CD4-positive, CD25-positive, alpha-beta regulatory T cell (primary cell): Measurements from ENCODE around the gene ESRRG. TPM values are rescaled to one million over a fixed set of nuclear protein-coding genes. Genes with fewer than 3 reads are reported as not detected.
"Not testable (repeated sequence)": the region's sequence is repeated elsewhere in the genome, so short reads cannot be mapped to it uniquely, and the experiment has no call there.

Experiments used
- ATAC-seq, 2 donors: fragments of 150-1000 bp; cut with Tn5 transposase; one replicate each; pipeline ENCODE4 v1.10.0; 2021; ENCODE audit warnings: low read depth in 2 of 2, moderate number of reproducible peaks in 2 of 2, moderate library complexity in 1 of 2
- DNase-seq, 3 donors: peaks; one replicate each; pipeline versions ENCODE4 v3.0.0 to v3.0.0-alpha.2; 2012 to 2022; ENCODE audit warnings: mixed read lengths in 1 of 3
- H3K27ac ChIP-seq: one replicate; pipeline ENCODE4 v1.7.0; 2013; ENCODE audit warnings: mild to moderate bottlenecking, low read length; ENCODE audit not compliant: insufficient read depth, poor library complexity, severe bottlenecking
- H3K27me3 ChIP-seq: one replicate; pipeline ENCODE4 v1.7.0; 2013; ENCODE audit warnings: low read length; ENCODE audit not compliant: control insufficient read depth, insufficient read depth
- H3K36me3 ChIP-seq: one replicate; pipeline ENCODE4 v1.7.0; 2013; ENCODE audit warnings: mild to moderate bottlenecking, low read length, moderate library complexity; ENCODE audit not compliant: control insufficient read depth, insufficient read depth
- H3K4me1 ChIP-seq: 2 replicates; pipeline ENCODE4 v1.7.0; 2013; ENCODE audit warnings: mild to moderate bottlenecking, low read length; ENCODE audit not compliant: insufficient read depth, control insufficient read depth, poor library complexity, severe bottlenecking
- H3K4me3 ChIP-seq: one replicate; pipeline ENCODE4 v1.7.0; 2013; ENCODE audit warnings: low read depth, mild to moderate bottlenecking, low read length, moderate library complexity
- H3K9me3 ChIP-seq, 2 experiments: 1 replicate in 1 of 2; 2 replicates in 1 of 2; pipeline ENCODE4 v1.7.0; 2013; ENCODE audit warnings: low read length in 2 of 2, mild to moderate bottlenecking in 1 of 2, moderate library complexity in 1 of 2; ENCODE audit not compliant: control insufficient read depth in 2 of 2
- H3K27ac Mint-ChIP-seq, 3 donors: one replicate each; pipeline ENCODE4 v1.8.0; 2020 to 2022; ENCODE audit warnings: mild to moderate bottlenecking in 3 of 3, mixed read lengths in 3 of 3, moderate library complexity in 2 of 3
- H3K27me3 Mint-ChIP-seq: one replicate; pipeline ENCODE4 v1.8.0; 2022; ENCODE audit warnings: mild to moderate bottlenecking, mixed read lengths
- H3K36me3 Mint-ChIP-seq: one replicate; pipeline ENCODE4 v1.8.0; 2020; ENCODE audit warnings: mixed read lengths
- H3K4me1 Mint-ChIP-seq, 4 donors: one replicate each; pipeline ENCODE4 v1.8.0; 2020 to 2022; ENCODE audit warnings: mixed read lengths in 4 of 4, mild to moderate bottlenecking in 1 of 4
- H3K4me3 Mint-ChIP-seq, 4 donors: one replicate each; pipeline ENCODE4 v1.8.0; 2020 to 2022; ENCODE audit warnings: mild to moderate bottlenecking in 4 of 4, mixed read lengths in 4 of 4, moderate library complexity in 3 of 4
- H3K9me3 Mint-ChIP-seq, 7 donors: one replicate each; pipeline ENCODE4 v1.8.0; 2020 to 2022; ENCODE audit warnings: mixed read lengths in 7 of 7, mild to moderate bottlenecking in 3 of 7, moderate library complexity in 2 of 7
- polyA plus RNA-seq, 4 donors: library from polyadenylated mRNA; unstranded; fragments of 300-500 nt; fragmentation: Illumina TruSeq; gene quantifications; one replicate each; pipeline ENCODE4 v1.2.3, GENCODE V29; 2021
- total RNA-seq: library from RNA; stranded (reverse); gene quantifications from one replicate; pipeline ENCODE4 v1.2.3, GENCODE V29; 2022

The ESRRG gene
- total and polyA plus RNA-seq, 5 donors from 2014 or later, result not detected

DNA sequence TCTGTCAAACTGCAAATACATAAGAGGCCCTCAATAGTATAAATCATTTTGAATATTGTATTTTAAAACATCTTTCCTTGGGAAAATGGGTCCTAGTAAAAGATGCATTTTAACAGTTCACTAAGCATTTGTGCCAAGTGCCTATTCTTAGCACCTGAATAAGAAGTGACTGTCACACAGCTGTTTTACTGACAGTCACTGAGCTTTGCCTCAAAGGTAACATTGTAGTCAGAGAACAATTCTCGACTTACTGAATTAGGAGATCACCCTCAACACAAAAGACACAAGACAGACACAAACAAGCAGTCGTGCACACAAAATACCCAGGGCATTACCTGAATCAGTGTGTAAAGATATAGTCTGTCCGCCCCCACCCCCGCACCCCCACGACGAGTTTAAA is 408 bp downstream of the ESRRG start:
- Histone ChIP-seq H3K4me3 (no peak overlapping the region), H3K27me3 (peaks cover 2% of the 10 kb centered on the region), H3K27ac (no peak overlapping the region), H3K36me3 (no peaks in the 10 kb centered on the region), H3K4me1 (no peaks in the 10 kb centered on the region), H3K9me3 (no peaks in the 10 kb centered on the region)
- H3K9me3 Mint-ChIP-seq, result peaks cover 0 to 2% (median 2%) of the 10 kb centered on the region in 7 donors
- H3K36me3 Mint-ChIP-seq, result no peaks in the 10 kb centered on the region
- H3K27me3 Mint-ChIP-seq, result no peaks in the 10 kb centered on the region
- no peak overlapping the region for H3K4me3 Mint-ChIP-seq
- no peaks in the 10 kb centered on the region for H3K4me1 Mint-ChIP-seq
- no peak overlapping the region for H3K27ac Mint-ChIP-seq
- DNase-seq (no peak), ATAC-seq (no peak)

DNA sequence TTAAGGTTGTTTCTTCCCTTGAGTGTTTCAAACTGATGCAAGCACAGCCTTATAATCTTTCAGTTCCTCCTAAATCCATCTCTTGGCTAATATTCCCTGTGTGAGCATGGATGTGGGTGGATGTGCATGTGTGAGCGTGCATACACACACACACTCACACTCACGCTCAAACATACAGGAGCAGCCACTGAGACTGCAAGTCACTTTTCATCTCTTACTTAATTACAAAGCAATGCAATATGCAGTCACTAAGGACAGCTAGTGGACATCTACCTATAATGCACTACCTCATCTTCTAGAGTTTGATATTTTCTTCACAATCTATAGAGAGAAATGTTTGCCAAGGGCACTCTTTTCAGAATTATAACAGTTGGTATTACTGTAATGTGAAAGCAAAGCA is 1.4 kb downstream of the ESRRG start:
- Histone ChIP-seq H3K36me3 (no peaks in the 10 kb centered on the region), H3K9me3 (no peaks in the 10 kb centered on the region), H3K27ac (no peak overlapping the region), H3K4me3 (no peak overlapping the region), H3K27me3 (peaks cover 2% of the 10 kb centered on the region), H3K4me1 (no peaks in the 10 kb centered on the region)
- ATAC-seq (no peak), DNase-seq (no peak)
- Mint-ChIP-seq H3K27me3 (no peaks in the 10 kb centered on the region), H3K27ac (no peak overlapping the region), H3K36me3 (no peaks in the 10 kb centered on the region), H3K9me3 (peaks cover 0 to 2% (median 0%) of the 10 kb centered on the region in 7 donors), H3K4me3 (no peak overlapping the region), H3K4me1 (no peaks in the 10 kb centered on the region)

DNA sequence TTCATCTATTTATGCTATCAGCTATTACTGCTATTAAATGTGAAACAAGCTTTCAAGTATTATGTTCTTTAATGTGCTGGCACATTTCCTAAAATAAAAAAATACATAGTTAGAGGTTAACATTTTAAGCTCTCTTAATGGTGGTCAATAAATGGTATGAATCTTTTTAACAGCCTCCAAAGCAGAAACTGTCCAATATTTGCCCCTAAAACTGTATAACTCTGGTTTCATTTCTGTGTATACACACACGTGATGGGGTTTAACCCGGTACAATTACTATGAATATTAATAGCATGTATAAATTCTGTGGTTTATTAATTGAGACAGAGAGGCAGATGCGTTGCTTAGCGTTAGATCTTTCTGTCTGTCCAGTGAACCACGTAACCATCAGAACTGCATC is 2.2 kb downstream of the ESRRG start:
- no peak overlapping the region for H3K4me3 Mint-ChIP-seq
- Histone ChIP-seq H3K9me3 (no peaks in the 10 kb centered on the region), H3K4me3 (no peak overlapping the region), H3K36me3 (no peaks in the 10 kb centered on the region), H3K4me1 (no peaks in the 10 kb centered on the region), H3K27me3 (peaks cover 2% of the 10 kb centered on the region), H3K27ac (no peak overlapping the region)
- ATAC-seq (no peak), DNase-seq (no peak)
- no peaks in the 10 kb centered on the region for H3K4me1 Mint-ChIP-seq
- H3K27ac Mint-ChIP-seq, result no peak overlapping the region
- peaks cover 0 to 2% (median 0%) of the 10 kb centered on the region in 7 donors for H3K9me3 Mint-ChIP-seq
- no peaks in the 10 kb centered on the region for H3K36me3 Mint-ChIP-seq
- H3K27me3 Mint-ChIP-seq, result no peaks in the 10 kb centered on the region

DNA sequence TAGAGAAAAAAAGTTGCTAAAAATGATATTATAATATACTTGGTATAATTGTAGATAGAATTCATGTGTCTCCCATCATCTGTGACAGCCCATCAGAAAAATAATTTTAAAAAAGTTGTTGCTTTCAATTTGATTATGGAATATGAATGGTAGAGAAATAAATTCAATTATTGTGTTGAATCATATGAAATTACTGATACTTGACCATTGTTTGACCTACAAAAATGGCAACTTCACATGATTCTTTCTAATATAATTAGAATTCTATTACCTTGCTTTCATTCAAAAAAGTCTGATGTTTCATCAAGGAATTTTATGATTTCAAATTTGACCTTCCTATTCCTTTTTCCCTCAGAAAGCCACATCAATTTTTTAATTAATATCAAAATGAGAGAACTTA is 11.5 kb downstream of the ESRRG start:
- Histone ChIP-seq H3K9me3 (no peaks in the 10 kb centered on the region), H3K36me3 (no peaks in the 10 kb centered on the region), H3K4me1 (no peaks in the 10 kb centered on the region), H3K4me3 (no peak overlapping the region), H3K27me3 (no peaks in the 10 kb centered on the region), H3K27ac (no peak overlapping the region)
- Mint-ChIP-seq H3K4me3 (no peak overlapping the region), H3K4me1 (no peaks in the 10 kb centered on the region), H3K27ac (no peak overlapping the region), H3K36me3 (no peaks in the 10 kb centered on the region), H3K27me3 (no peaks in the 10 kb centered on the region), H3K9me3 (peaks cover 0 to 5% (median 1%) of the 10 kb centered on the region in 7 donors)
- no peak for ATAC-seq
- DNase-seq, result no peak

DNA sequence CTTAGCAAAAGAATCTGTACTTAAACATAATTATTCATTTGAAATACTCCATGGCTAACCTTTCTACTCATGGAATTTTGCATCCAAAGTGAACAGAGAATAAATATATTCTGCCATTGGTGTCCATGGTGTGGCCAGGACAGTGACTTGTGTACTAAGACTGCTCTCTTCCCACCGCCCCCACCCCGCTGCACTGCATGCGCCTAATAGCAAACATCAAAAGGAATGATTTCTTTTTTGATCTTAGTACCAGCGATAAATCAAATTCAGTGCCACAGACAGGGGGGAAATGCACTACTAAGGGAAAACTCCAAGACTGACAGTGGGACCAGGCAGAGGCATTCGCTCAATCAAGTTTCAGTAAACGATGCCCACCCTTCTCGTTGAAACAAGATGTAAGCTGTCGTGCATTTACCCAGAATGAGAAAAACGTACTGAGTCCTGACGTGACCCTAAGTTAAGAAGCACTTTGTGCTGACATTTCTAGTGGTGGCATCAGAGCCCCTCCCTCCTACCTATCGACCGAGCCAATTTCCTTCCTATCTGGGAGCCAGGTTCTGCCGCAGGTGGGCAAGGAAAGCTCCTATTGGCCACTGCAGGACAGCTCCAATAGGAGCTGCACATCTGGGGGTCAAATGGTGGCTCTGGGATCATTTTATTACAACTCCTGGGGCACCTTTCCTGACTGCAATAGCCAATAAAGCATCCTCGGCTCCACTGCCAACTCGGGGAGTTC is 12.5 kb downstream of the ESRRG start:
- Histone ChIP-seq H3K36me3 (no peaks in the 10 kb centered on the region), H3K27me3 (no peaks in the 10 kb centered on the region), H3K27ac (no peak overlapping the region), H3K9me3 (no peaks in the 10 kb centered on the region), H3K4me3 (no peak overlapping the region), H3K4me1 (no peaks in the 10 kb centered on the region)
- peaks cover 0 to 5% (median 2%) of the 10 kb centered on the region in 7 donors for H3K9me3 Mint-ChIP-seq
- ATAC-seq, result no peak
- no peaks in the 10 kb centered on the region for H3K27me3 Mint-ChIP-seq
- no peaks in the 10 kb centered on the region for H3K4me1 Mint-ChIP-seq
- no peak overlapping the region for H3K27ac Mint-ChIP-seq
- DNase-seq, result no peak
- no peak overlapping the region for H3K4me3 Mint-ChIP-seq
- no peaks in the 10 kb centered on the region for H3K36me3 Mint-ChIP-seq

DNA sequence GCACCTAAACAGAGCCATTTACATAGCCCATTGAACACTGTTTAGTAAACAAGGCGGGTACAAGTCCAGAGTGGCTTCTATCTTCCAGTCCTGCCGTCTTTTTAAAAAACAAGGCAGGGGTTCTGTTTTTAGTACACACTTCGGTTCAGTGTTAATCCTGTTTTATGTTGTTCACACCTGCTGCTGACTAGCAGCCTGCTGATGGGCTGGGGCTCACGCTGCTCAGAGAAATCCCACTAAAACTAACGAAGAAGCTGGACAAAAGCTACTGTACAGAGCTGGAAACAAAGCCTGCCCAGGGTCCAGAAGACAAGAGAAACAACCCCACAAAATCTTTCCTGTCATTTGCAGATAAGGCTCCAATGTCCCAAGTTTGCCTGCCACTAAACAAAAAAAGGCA is 13.2 kb downstream of the ESRRG start:
- Mint-ChIP-seq H3K36me3 (no peaks in the 10 kb centered on the region), H3K27ac (no peak overlapping the region), H3K27me3 (no peaks in the 10 kb centered on the region), H3K9me3 (peaks cover 0 to 5% (median 2%) of the 10 kb centered on the region in 7 donors), H3K4me3 (no peak overlapping the region), H3K4me1 (no peaks in the 10 kb centered on the region)
- ATAC-seq (no peak), DNase-seq (no peak)
- H3K4me3 ChIP-seq, result no peak overlapping the region
- H3K4me1 ChIP-seq, result no peaks in the 10 kb centered on the region
- no peaks in the 10 kb centered on the region for H3K36me3 ChIP-seq
- no peak overlapping the region for H3K27ac ChIP-seq
- no peaks in the 10 kb centered on the region for H3K9me3 ChIP-seq
- no peaks in the 10 kb centered on the region for H3K27me3 ChIP-seq

DNA sequence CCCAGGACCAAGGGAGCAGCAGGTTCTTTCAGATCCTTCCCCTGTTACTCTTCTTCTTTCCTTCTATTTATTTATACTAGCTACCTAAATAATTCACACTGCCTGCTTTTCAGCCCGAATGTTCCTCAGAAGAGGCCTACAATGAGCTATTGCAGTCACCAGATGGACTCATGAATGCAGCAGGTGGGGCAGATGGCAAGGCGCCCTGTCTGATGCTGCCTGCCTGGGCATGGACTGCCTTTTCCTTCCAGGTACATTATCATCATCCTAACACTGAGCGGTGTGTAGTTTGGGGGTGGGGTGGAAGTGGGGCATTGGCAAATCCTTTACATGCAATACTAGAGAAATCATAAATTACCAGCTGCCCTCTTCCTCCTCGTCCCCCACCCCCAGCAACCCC is 17.6 kb downstream of the ESRRG start:
- Histone ChIP-seq H3K27me3 (no peaks in the 10 kb centered on the region), H3K27ac (no peak overlapping the region), H3K4me1 (no peaks in the 10 kb centered on the region), H3K4me3 (no peak overlapping the region), H3K9me3 (no peaks in the 10 kb centered on the region), H3K36me3 (no peaks in the 10 kb centered on the region)
- ATAC-seq (no peak), DNase-seq (no peak)
- Mint-ChIP-seq H3K4me3 (no peak overlapping the region), H3K27ac (no peak overlapping the region), H3K4me1 (no peaks in the 10 kb centered on the region), H3K9me3 (peaks cover 0 to 16% (median 2%) of the 10 kb centered on the region in 7 donors), H3K27me3 (no peaks in the 10 kb centered on the region), H3K36me3 (no peaks in the 10 kb centered on the region)

DNA sequence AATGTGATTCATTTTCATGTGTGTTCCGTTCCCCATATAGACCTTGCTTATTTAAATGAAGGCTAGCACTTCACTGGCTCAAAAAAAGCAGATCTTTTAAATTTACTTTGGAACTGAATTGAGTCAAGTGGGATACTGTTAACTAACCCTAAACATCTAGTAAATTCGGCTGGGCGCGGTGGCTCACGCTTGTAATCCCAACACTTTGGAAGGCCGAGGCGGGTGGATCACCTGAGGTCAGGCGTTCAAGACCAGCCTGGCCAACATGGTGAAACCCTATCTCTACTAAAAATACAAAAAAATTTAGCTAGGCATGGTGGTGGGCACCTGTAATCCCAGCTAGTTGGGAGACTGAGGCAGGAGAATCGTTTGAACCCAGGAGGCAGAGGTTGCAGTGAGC is 19.2 kb downstream of the ESRRG start:
- not testable (repeated sequence) for H3K36me3 Mint-ChIP-seq, H3K4me3 ChIP-seq, H3K4me3 Mint-ChIP-seq, DNase-seq, H3K4me1 Mint-ChIP-seq, H3K27ac Mint-ChIP-seq, H3K27ac ChIP-seq, H3K4me1 ChIP-seq, H3K9me3 ChIP-seq, H3K27me3 Mint-ChIP-seq, H3K27me3 ChIP-seq, H3K36me3 ChIP-seq, ATAC-seq
- H3K9me3 Mint-ChIP-seq, result peaks cover 0 to 17% (median 2%) of the 10 kb centered on the region in 7 donors
